Thoracic aorta (tissue), 2 donors: ENCODE data around the gene MCTP2. TPM values are rescaled to one million over a fixed set of nuclear protein-coding genes. Genes with fewer than 3 reads are reported as not detected.

ENCODE experiments used
- ATAC-seq: fragments of 150-250 bp; one replicate; pipeline ENCODE4 v1.8.0; 2017; ENCODE audit warnings: low read depth; ENCODE audit not compliant: insufficient number of reproducible peaks, low FRiP score
- DNase-seq: peaks from one replicate; pipeline ENCODE4 v3.0.0-alpha.2; 2020; ENCODE audit warnings: low spot score
- H3K27ac ChIP-seq, 2 donors: fragments of 200-600 bp; sonication (generic); 1 replicate in 1 of 2; 2 replicates in 1 of 2; pipeline ENCODE4 v1.5.1; 2016; ENCODE audit warnings: mild to moderate bottlenecking in 2 of 2, moderate library complexity in 2 of 2
- H3K27me3 ChIP-seq: fragments of 200-600 bp; sonication (generic); replicated peaks from 2 replicates; pipeline ENCODE4 v1.6.0; 2016; ENCODE audit warnings: mild to moderate bottlenecking; ENCODE audit not compliant: insufficient read depth
- H3K36me3 ChIP-seq: fragments of 200-600 bp; sonication (generic); one replicate; pipeline ENCODE4 v1.5.1; 2016
- H3K4me1 ChIP-seq, 2 donors: fragments of 200-600 bp; sonication (generic); 1 replicate in 1 of 2; 2 replicates in 1 of 2; pipeline versions ENCODE4 v1.5.1 to v1.6.0; 2016; ENCODE audit warnings: low read depth in 2 of 2, mild to moderate bottlenecking in 1 of 2; ENCODE audit not compliant: control insufficient read depth in 1 of 2
- H3K4me3 ChIP-seq: fragments of 200-600 bp; sonication (generic); 2 replicates; pipeline ENCODE4 v1.5.1; 2016; ENCODE audit warnings: mild to moderate bottlenecking
- H3K9me3 ChIP-seq: fragments of 200-600 bp; sonication (generic); 2 replicates; pipeline ENCODE4 v1.5.1; 2016
- CTCF ChIP-seq: fragments of 200-600 bp; sonication (generic); IDR thresholded peaks from one replicate; pipeline ENCODE4 v1.5.1; 2019; ENCODE audit warnings: antibody characterized with exemption
- total RNA-seq, 2 donors: library from RNA; depleted of rRNA; stranded (reverse); fragments of >200 nt; gene quantifications; one replicate each; pipeline versions ENCODE4 v1.1.0 to v1.2.3, GENCODE V29; 2016

MCTP2 gene
- total RNA-seq: 10 to 100 TPM; 15.7 to 16.6 TPM

GRCh38 chr15:94230883-94231722, at the start of gene MCTP2:
Gene MCTP2 (plus strand): TSS chr15:94231561. CDS start chr15:94298266, 66,705 bp downstream.
- DNase-seq: peak; percentile 30
- Histone ChIP-seq H3K4me3 (peak within 1 kb of the TSS; percentile 78), H3K4me1 (peaks cover 0 to 10% of the 10 kb centered on the region in 2 donors), H3K27ac (peak within 1 kb of the TSS in 1 of 2 donors; percentile 25), H3K36me3 (no peaks in the 10 kb centered on the region), H3K9me3 (no peaks in the 10 kb centered on the region), H3K27me3 (no peaks in the 10 kb centered on the region)
- ATAC-seq: peak; percentile 58
- no peak for TF ChIP-seq CTCF

- Histone ChIP-seq H3K9me3 (no peaks in the 10 kb centered on the region), H3K27me3 (no peaks in the 10 kb centered on the region), H3K4me3 (no peak overlapping the region), H3K36me3 (no peaks in the 10 kb centered on the region), H3K27ac (no peak overlapping the region), H3K4me1 (no peaks in the 10 kb centered on the region)
- no peak for TF ChIP-seq CTCF
- DNase-seq (no peak), ATAC-seq (no peak)
Measured at GRCh38 chr15:94182883-94183282, 48.5 kb upstream of the MCTP2 start.

- Histone ChIP-seq H3K4me3 (no peak overlapping the region), H3K4me1 (no peaks in the 10 kb centered on the region), H3K27me3 (no peaks in the 10 kb centered on the region), H3K27ac (no peak overlapping the region), H3K9me3 (no peaks in the 10 kb centered on the region), H3K36me3 (no peaks in the 10 kb centered on the region)
- TF ChIP-seq CTCF: no peak
- no peak for ATAC-seq
- no peak for DNase-seq
Measured at GRCh38 chr15:94185547-94186236, 45.7 kb upstream of the MCTP2 start.

DNA sequence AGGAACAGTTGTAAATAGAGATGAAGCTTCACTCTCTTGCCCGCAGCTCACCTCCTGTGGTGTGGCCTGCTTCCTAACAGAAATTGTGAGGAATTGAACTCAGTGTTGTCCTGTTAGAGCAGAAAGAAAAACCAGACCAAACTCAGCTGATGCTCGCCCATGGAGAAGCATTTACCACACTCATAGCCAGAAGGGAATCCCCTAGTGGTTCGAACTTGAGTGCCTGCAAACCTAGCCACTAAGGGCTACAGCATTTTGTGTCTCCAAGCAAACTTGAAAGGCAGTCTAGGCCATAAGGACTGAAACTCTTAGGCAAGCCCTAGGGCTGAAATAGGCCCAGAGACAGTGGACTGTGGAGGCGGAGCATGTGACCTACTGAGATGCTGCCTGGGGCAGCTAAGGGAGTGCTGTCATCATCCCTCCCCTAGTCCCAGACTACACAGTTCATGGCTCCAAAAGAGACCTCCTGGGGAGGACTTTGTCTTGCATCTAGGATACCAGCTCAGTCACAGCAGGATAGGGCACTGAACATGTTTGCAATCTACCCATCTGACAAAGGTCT, 44.5 kb upstream of the MCTP2 start:
- no peak for TF ChIP-seq CTCF
- Histone ChIP-seq H3K4me3 (no peak overlapping the region), H3K4me1 (no peaks in the 10 kb centered on the region), H3K27ac (no peak overlapping the region), H3K36me3 (no peaks in the 10 kb centered on the region), H3K9me3 (no peaks in the 10 kb centered on the region), H3K27me3 (no peaks in the 10 kb centered on the region)
- ATAC-seq (no peak), DNase-seq (no peak)

DNA sequence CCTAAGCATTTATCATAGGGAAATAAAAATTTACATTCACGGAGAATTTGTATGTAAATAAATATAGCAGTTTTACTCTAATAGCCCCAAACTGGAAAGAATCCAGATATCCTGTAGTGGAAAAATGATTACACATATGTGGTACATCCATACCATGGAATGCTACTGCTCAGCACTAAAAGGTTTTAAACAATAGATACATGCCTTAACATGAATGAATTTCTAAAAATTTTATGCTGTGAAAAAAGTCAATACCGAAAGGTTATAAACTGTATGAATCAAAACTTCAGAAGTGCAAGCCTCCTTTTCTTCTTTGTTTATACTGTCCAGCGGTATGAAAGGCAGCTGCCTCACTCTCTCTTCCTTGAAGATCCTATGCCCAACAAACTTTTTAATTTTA, 37.5 kb upstream of the MCTP2 start:
- Histone ChIP-seq H3K36me3 (no peaks in the 10 kb centered on the region), H3K9me3 (no peaks in the 10 kb centered on the region), H3K4me3 (no peak overlapping the region), H3K4me1 (no peaks in the 10 kb centered on the region), H3K27me3 (no peaks in the 10 kb centered on the region), H3K27ac (no peak overlapping the region)
- ATAC-seq (no peak), DNase-seq (no peak)
- no peak for TF ChIP-seq CTCF
